Activated CD4-positive, alpha-beta T cell treated with anti-CD3 and anti-CD28 coated beads, Interleukin-2, amount 10 ng/mL, durations not matched to agents 24 days and 14 days (primary cell): Measurements from ENCODE around the gene CRLF2. TPM values are rescaled to one million over a fixed set of nuclear protein-coding genes. Genes with fewer than 3 reads are reported as not detected.
A peak's percentile ranks its signal among the peaks of the same experiment; 100 is the strongest.
"Not testable (repeated sequence)": the region's sequence is repeated elsewhere in the genome, so short reads cannot be mapped to it uniquely, and the experiment has no call there.

Experiments
- DNase-seq: peaks from one replicate; pipeline ENCODE4 v3.0.0; 2022
- H3K27ac Mint-ChIP-seq: one replicate; pipeline ENCODE4 v1.8.0; 2022; ENCODE audit warnings: mild to moderate bottlenecking, mixed read lengths
- H3K27me3 Mint-ChIP-seq: one replicate; pipeline ENCODE4 v1.8.0; 2022; ENCODE audit warnings: mixed read lengths
- H3K36me3 Mint-ChIP-seq: one replicate; pipeline ENCODE4 v1.8.0; 2022; ENCODE audit warnings: low read depth, mild to moderate bottlenecking, mixed read lengths
- H3K4me1 Mint-ChIP-seq: one replicate; pipeline ENCODE4 v1.8.0; 2021; ENCODE audit warnings: mixed read lengths
- H3K4me3 Mint-ChIP-seq: one replicate; pipeline ENCODE4 v1.8.0; 2022; ENCODE audit warnings: mild to moderate bottlenecking, moderate library complexity, mixed read lengths
- H3K9me3 Mint-ChIP-seq: one replicate; pipeline ENCODE4 v1.8.0; 2021; ENCODE audit warnings: mixed read lengths
- intact Hi-C: fragments of 100-400 bp; cut with micrococcal nuclease; formaldehyde crosslinking; loops from one replicate; pipeline ENCODE4 v1.15.1; 2023
- total RNA-seq: library from RNA; stranded (reverse); gene quantifications from 2 replicates; pipeline ENCODE4 v1.2.3, GENCODE V29; 2022

Gene CRLF2
- total RNA-seq, 1 donor from 2014 or later, result 1.5 TPM

GRCh38 chrX:1196436-1196835 is 16.0 kb downstream of the CRLF2 start:
- Mint-ChIP-seq H3K36me3 (peaks cover 18% of the 10 kb centered on the region), H3K9me3 (no peaks in the 10 kb centered on the region), H3K27ac (no peak overlapping the region), H3K27me3 (no peaks in the 10 kb centered on the region), H3K4me1 (no peaks in the 10 kb centered on the region), H3K4me3 (no peak overlapping the region)
- DNase-seq, result peak; percentile 48
- intact Hi-C loops, result no loop called here

- H3K4me3 Mint-ChIP-seq, H3K4me1 Mint-ChIP-seq, H3K27ac Mint-ChIP-seq, H3K27me3 Mint-ChIP-seq, intact Hi-C loops, H3K9me3 Mint-ChIP-seq: not testable (repeated sequence)
- DNase-seq, result peak; percentile 24
- peaks cover 27% of the 10 kb centered on the region for H3K36me3 Mint-ChIP-seq
Measured at GRCh38 chrX:1192196-1192595, 20.3 kb downstream of the CRLF2 start.

- H3K27ac Mint-ChIP-seq, result no peak overlapping the region
- H3K4me3 Mint-ChIP-seq, result no peak overlapping the region
- peak; percentile 36 for DNase-seq
- no peaks in the 10 kb centered on the region for H3K4me1 Mint-ChIP-seq
- peaks cover 3% of the 10 kb centered on the region for H3K9me3 Mint-ChIP-seq
- no peaks in the 10 kb centered on the region for H3K27me3 Mint-ChIP-seq
- H3K36me3 Mint-ChIP-seq, result peaks cover 22% of the 10 kb centered on the region
- intact Hi-C loops, result no loop called here
Measured at GRCh38 chrX:1190596-1191145, 21.8 kb downstream of the CRLF2 start.

- no peak overlapping the region for H3K4me3 Mint-ChIP-seq
- H3K36me3 Mint-ChIP-seq, result peaks cover 4% of the 10 kb centered on the region
- intact Hi-C loops, result no loop called here
- H3K27me3 Mint-ChIP-seq, result no peaks in the 10 kb centered on the region
- DNase-seq, result peak; percentile 49
- no peaks in the 10 kb centered on the region for H3K9me3 Mint-ChIP-seq
- peak overlapping the region; percentile 15 for H3K27ac Mint-ChIP-seq
- H3K4me1 Mint-ChIP-seq, result peaks cover 4% of the 10 kb centered on the region
Measured at GRCh38 chrX:1185561-1185960, 26.9 kb downstream of the CRLF2 start.

GRCh38 chrX:1182211-1182610 is 30.2 kb downstream of the CRLF2 start:
- Mint-ChIP-seq H3K4me3 (no peak overlapping the region), H3K27me3 (no peaks in the 10 kb centered on the region), H3K4me1 (peaks cover 4% of the 10 kb centered on the region), H3K9me3 (no peaks in the 10 kb centered on the region), H3K27ac (no peak overlapping the region), H3K36me3 (no peaks in the 10 kb centered on the region)
- DNase-seq, result peak; percentile 37
- intact Hi-C loops, result no loop called here

- H3K4me3 Mint-ChIP-seq, H3K9me3 Mint-ChIP-seq, H3K36me3 Mint-ChIP-seq, H3K27ac Mint-ChIP-seq, H3K4me1 Mint-ChIP-seq, intact Hi-C loops, H3K27me3 Mint-ChIP-seq: not testable (repeated sequence)
- DNase-seq, result peak; percentile 46
Measured at GRCh38 chrX:1181661-1182060, 30.8 kb downstream of the CRLF2 start.

- intact Hi-C loops, result no loop called here
Measured at GRCh38 chrX:1181170-1181569, 31.3 kb downstream of the CRLF2 start.

GRCh38 chrX:1178580-1179057 is 33.8 kb downstream of the CRLF2 start:
- Mint-ChIP-seq H3K27me3 (no peaks in the 10 kb centered on the region), H3K36me3 (no peaks in the 10 kb centered on the region), H3K4me1 (no peaks in the 10 kb centered on the region), H3K9me3 (no peaks in the 10 kb centered on the region), H3K27ac (no peak overlapping the region), H3K4me3 (no peak overlapping the region)
- intact Hi-C loops, result loop anchor here (2.0 to 5.0 kb wide), 2 partner anchors 14 to 106 kb away; no protein-coding TSS in a partner anchor
- DNase-seq, result peak; percentile 71

More at GRCh38 chrX:1181170-1181569, 31.3 kb downstream of the CRLF2 start:
- Mint-ChIP-seq H3K9me3 (no peaks in the 10 kb centered on the region), H3K27me3 (no peaks in the 10 kb centered on the region), H3K27ac (no peak overlapping the region), H3K4me3 (no peak overlapping the region), H3K4me1 (peaks cover 4% of the 10 kb centered on the region), H3K36me3 (no peaks in the 10 kb centered on the region)
- DNase-seq, result peak; percentile 56

GRCh38 chrX:1176531-1177320 is 35.7 kb downstream of the CRLF2 start:
- not testable (repeated sequence) for H3K36me3 Mint-ChIP-seq, H3K9me3 Mint-ChIP-seq, H3K27ac Mint-ChIP-seq, H3K4me3 Mint-ChIP-seq, H3K4me1 Mint-ChIP-seq, H3K27me3 Mint-ChIP-seq
- DNase-seq, result peak; percentile 66
- intact Hi-C loops, result loop anchor here (5.0 kb wide), 1 partner anchor 104 kb away; no protein-coding TSS in a partner anchor

- not testable (repeated sequence) for H3K4me1 Mint-ChIP-seq, H3K27ac Mint-ChIP-seq, H3K4me3 Mint-ChIP-seq, H3K36me3 Mint-ChIP-seq, H3K27me3 Mint-ChIP-seq, H3K9me3 Mint-ChIP-seq
- DNase-seq, result peak; percentile 63
- intact Hi-C loops, result loop anchor here (5.0 kb wide), 1 partner anchor 103 kb away; no protein-coding TSS in a partner anchor
Measured at GRCh38 chrX:1174609-1175545, 37.6 kb downstream of the CRLF2 start.

- H3K4me3 Mint-ChIP-seq, H3K27ac Mint-ChIP-seq, H3K36me3 Mint-ChIP-seq, intact Hi-C loops, H3K9me3 Mint-ChIP-seq, H3K4me1 Mint-ChIP-seq, H3K27me3 Mint-ChIP-seq: not testable (repeated sequence)
- DNase-seq, result peak; percentile 54
Measured at GRCh38 chrX:1173435-1173834, 39.0 kb downstream of the CRLF2 start.

- no peaks in the 10 kb centered on the region for H3K36me3 Mint-ChIP-seq
- H3K27ac Mint-ChIP-seq, result no peak overlapping the region
- intact Hi-C loops, result no loop called here
- no peak overlapping the region for H3K4me3 Mint-ChIP-seq
- peaks cover 3% of the 10 kb centered on the region for H3K9me3 Mint-ChIP-seq
- DNase-seq, result peak; percentile 56
- no peaks in the 10 kb centered on the region for H3K27me3 Mint-ChIP-seq
- H3K4me1 Mint-ChIP-seq, result peaks cover 9% of the 10 kb centered on the region
Measured at GRCh38 chrX:1172496-1172895, 40.0 kb downstream of the CRLF2 start.

GRCh38 chrX:1171915-1172314 is 40.5 kb downstream of the CRLF2 start:
- intact Hi-C loops, H3K4me3 Mint-ChIP-seq, H3K27ac Mint-ChIP-seq: not testable (repeated sequence)

GRCh38 chrX:1170243-1170642 is 42.2 kb downstream of the CRLF2 start:
- intact Hi-C loops, result no loop called here
- Mint-ChIP-seq H3K27me3 (no peaks in the 10 kb centered on the region), H3K4me3 (no peak overlapping the region), H3K9me3 (peaks cover 3% of the 10 kb centered on the region), H3K4me1 (peaks cover 15% of the 10 kb centered on the region), H3K36me3 (no peaks in the 10 kb centered on the region), H3K27ac (no peak overlapping the region)
- peak; percentile 49 for DNase-seq

More at GRCh38 chrX:1171915-1172314, 40.5 kb downstream of the CRLF2 start:
- peaks cover 13% of the 10 kb centered on the region for H3K4me1 Mint-ChIP-seq
- not testable (repeated sequence) for H3K36me3 Mint-ChIP-seq, H3K9me3 Mint-ChIP-seq, H3K27me3 Mint-ChIP-seq
- DNase-seq, result peak; percentile 48
